VCaP (cell line): ENCODE data around the gene ZMAT3.
"Not testable (repeated sequence)": the region's sequence is repeated elsewhere in the genome, so short reads cannot be mapped to it uniquely, and the experiment has no call there.

ENCODE experiments used
- H3K27ac ChIP-seq: fragments of 450-650 bp; 2 replicates; pipeline ENCODE4 v1.5.1; 2017
- TF ChIP-seq, protein P1 (sequence below): fragments of 450-650 bp; conservative IDR thresholded peaks from 2 replicates; pipeline ENCODE4 v1.5.1; 2017; ENCODE audit warnings: mild to moderate bottlenecking, moderate library complexity

The ZMAT3 gene

GRCh38 chr3:179068779-179069530 lies 2.7 kb downstream of the ZMAT3 start:
- TF ChIP-seq, protein P1, sequence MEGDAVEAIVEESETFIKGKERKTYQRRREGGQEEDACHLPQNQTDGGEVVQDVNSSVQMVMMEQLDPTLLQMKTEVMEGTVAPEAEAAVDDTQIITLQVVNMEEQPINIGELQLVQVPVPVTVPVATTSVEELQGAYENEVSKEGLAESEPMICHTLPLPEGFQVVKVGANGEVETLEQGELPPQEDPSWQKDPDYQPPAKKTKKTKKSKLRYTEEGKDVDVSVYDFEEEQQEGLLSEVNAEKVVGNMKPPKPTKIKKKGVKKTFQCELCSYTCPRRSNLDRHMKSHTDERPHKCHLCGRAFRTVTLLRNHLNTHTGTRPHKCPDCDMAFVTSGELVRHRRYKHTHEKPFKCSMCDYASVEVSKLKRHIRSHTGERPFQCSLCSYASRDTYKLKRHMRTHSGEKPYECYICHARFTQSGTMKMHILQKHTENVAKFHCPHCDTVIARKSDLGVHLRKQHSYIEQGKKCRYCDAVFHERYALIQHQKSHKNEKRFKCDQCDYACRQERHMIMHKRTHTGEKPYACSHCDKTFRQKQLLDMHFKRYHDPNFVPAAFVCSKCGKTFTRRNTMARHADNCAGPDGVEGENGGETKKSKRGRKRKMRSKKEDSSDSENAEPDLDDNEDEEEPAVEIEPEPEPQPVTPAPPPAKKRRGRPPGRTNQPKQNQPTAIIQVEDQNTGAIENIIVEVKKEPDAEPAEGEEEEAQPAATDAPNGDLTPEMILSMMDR = peak; percentile 66
- no peak overlapping the region for H3K27ac ChIP-seq

DNA sequence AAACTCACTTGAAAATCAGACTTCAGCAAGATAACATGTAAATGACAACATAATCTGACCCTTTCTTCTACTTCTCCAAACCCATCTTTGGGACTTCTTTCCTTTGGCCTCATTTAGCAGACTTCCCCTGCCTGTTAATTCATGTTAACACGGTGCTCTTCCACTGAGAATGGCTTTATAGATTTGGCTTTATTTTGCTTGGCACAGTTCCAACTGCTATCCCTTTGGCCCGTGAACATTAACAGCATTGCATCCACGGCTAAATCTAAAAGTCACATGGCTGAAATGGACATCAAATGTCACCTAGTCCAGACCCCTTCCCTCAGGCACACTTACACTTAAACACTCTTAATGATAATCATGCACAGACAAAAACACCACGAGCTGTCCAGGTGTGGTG lies 3.8 kb downstream of the ZMAT3 start:
- no peak overlapping the region for H3K27ac ChIP-seq
- TF ChIP-seq, protein P1 = no peak

GRCh38 chr3:179067291-179067690 lies 4.3 kb downstream of the ZMAT3 start:
- TF ChIP-seq, protein P1 = no peak
- H3K27ac ChIP-seq = no peak overlapping the region

GRCh38 chr3:179063945-179064560 lies 7.6 kb downstream of the ZMAT3 start:
- TF ChIP-seq, protein P1 = no peak
- no peak overlapping the region for H3K27ac ChIP-seq

- H3K27ac ChIP-seq = no peak overlapping the region
- TF ChIP-seq, protein P1 = no peak
Measured at GRCh38 chr3:179056326-179056725, 15.3 kb downstream of the ZMAT3 start.

DNA sequence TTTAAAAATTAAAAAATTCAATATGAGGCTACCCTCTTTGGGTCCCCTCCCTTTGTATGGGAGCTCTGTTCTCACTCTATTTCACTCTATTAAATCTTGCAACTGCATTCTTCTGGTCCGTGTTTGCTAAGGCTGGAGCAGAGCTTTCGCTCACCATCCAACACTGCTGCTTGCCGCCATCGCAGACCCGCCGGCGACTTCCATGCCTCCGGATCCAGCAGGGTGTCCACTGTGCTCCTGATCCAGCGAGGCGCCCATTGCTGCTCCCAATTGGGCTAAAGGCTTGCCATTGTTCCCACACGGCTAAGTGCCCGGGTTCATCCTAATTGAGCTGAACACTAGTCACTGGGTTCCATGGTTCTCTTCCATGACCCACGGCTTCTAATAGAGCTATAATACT lies 17.0 kb downstream of the ZMAT3 start:
- H3K27ac ChIP-seq = not testable (repeated sequence)

- TF ChIP-seq, protein P1 = no peak
Measured at GRCh38 chr3:179046497-179047353, 24.9 kb downstream of the ZMAT3 start.

More at GRCh38 chr3:179046497-179047353, 24.9 kb downstream of the ZMAT3 start:
- no peak overlapping the region for H3K27ac ChIP-seq
